NCI-H1694 (cell line): ENCODE data around the gene JPT2.

Source experiments
- DNase-seq: peaks from one replicate; lab custom pipeline; 2025; lab: John Stamatoyannopoulos, UW

The JPT2 gene

DNA sequence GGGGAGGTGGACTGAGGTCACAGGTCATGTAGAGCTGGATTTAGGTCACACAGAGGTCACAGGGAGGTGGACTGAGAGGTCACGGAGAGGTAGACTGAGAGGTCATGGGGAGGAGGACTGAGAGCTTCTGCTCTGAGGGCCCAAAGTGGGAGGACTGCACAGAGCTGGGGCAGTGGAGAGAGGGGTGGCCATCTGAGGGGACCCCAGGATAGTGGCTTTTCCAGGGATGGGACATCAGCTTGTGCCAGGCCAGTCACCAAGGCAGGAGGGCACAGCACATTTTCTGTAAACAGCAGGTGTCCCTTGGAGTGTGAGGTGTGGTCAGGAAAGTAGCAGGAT lies 26.1 kb upstream of the JPT2 start:
- DNase-seq = no peak

DNA sequence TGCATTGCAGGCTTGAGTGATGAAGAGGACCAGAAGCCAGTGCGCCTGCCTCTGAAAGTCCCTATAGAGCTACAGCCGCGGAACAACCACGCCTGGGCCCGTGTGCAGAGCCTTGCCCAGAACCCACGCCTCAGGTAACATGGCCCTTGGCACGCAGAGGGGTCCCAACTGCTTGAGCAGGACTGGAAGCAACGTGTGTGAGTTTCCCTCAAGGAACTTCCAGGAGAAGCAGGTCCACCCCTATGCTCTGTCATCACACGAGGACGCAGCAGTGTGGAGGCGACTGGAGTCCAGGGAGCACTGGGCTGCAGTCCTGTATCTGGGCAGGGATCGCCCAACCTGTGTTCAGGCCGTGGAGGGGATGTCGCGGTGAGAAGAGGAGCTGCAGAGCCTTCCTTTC lies 25.1 kb upstream of the JPT2 start:
- DNase-seq = no peak

DNA sequence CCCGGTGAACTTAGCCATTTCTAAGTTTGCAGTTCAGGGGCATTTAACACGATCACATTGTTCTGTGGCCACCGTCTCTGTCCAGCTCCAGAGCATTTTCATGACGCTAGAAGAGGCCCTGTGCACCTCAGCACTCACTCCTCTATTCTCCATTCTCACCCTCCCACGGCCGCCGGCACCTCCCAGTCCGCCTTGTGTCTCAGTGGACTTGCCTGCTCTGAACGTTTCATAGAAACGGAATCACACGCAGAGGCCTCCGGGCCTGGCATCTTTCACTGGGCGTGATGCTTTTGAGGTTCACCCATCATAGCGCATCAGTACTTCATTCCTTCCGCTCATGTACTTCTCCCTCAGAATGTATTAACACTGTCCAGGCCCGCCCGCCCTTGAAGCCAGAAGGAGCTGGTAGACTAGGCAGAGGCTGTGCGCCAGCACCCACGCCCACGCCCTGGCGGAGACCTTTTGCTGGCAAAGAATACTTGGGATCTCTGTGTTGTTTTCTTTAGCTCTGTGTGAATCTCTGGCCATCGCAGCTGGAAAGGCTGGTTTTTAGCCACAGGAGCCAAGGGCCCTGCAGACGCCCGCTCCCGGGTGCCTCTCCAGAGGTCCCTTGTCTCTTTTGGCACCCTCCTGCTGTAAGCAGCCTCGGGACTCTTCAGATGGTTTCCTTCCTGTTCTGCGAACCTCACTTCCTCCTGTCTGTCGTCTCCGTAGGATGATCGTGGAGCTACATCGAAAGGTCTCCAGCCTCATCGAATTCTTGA lies 23.4 kb upstream of the JPT2 start:
- DNase-seq = no peak

- DNase-seq = no peak
Measured at GRCh38 chr16:1655269-1655807, 22.7 kb upstream of the JPT2 start.

DNA sequence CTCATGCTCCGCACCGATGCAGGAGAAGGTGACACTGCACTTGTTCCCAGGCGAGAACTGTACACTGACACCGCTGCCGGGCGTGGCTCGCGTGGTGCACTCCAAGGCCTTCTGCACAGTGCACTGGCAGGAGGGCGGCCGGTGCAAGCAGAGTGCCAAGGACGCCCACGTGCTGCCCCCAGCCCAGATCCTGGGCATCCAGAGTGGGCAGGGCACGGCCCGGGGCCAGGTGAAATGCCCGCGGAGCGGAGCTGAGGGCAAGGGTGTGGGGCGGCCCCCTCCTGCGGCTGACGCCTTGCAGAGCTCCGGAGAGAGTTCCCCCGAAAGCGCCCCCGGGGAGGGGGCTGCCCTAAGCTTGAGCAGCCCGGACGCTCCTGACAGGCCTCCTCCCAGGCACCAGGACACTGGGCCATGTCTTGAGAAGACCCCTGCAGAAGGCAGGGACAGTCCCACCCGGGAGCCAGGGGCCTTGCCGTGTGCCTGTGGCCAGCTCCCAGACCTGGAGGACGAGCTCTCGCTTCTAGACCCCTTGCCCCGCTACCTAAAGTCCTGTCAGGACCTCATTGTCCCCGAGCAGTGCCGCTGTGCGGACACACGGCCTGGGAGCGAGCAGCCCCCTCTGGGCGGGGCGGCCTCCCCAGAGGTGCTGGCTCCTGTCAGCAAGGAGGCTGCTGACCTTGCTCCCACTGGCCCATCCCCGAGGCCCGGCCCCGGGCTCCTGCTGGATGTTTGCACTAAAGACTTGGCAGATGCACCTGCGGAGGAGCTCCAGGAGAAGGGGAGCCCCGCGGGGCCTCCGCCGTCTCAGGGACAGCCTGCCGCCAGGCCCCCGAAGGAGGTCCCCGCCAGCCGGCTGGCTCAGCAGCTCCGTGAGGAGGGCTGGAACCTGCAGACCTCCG lies 21.9 kb upstream of the JPT2 start:
- DNase-seq = no peak

GRCh38 chr16:1656808-1657617 lies 21.1 kb upstream of the JPT2 start:
- no peak for DNase-seq

GRCh38 chr16:1657841-1658240 lies 20.2 kb upstream of the JPT2 start:
- no peak for DNase-seq

- no peak for DNase-seq
Measured at GRCh38 chr16:1659031-1659430, 19.0 kb upstream of the JPT2 start.

GRCh38 chr16:1661826-1662225 lies 16.3 kb upstream of the JPT2 start:
- DNase-seq = no peak

- no peak for DNase-seq
Measured at GRCh38 chr16:1662543-1662942, 15.5 kb upstream of the JPT2 start.

DNA sequence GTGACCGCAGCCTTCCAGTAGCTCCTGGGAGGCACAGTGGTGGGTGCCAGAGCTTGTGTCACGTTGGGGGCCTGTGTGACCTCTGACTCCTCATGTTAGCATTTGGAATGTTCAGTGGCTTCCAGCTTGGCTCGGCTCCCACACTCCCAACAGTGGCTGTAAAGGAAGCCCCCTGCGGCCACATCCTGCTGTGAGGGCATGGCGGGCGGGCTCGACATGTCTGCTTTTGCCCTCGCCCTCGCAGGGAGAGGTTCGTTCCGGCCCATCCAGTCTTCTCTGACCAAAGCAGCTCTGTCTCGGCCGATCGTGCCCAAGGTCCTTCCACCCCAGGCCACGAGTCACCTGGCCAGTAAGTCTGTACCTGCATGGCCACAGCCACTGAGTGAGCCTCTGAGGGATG lies 12.2 kb upstream of the JPT2 start:
- no peak for DNase-seq

DNA sequence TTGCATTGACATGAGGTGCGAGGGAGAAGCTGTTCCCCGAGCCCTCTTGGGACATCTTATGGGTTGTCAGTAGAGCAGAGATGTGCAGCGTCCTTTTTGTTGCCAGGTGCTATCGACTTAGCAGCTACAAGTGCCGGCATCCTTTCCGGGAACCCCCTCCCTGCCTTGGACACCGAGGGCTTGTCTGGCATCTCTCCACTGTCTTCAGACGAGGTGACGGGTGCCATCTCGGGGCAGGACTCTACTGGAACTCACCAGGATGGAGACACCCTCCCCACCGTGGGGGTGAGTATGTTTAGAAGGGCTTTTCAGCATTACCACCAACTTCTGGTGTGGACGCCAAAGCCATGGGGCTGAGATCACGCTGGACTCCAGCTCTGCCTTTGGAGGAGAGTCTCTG lies 11.8 kb upstream of the JPT2 start:
- DNase-seq = no peak

GRCh38 chr16:1667271-1667670 lies 10.8 kb upstream of the JPT2 start:
- DNase-seq = no peak

DNA sequence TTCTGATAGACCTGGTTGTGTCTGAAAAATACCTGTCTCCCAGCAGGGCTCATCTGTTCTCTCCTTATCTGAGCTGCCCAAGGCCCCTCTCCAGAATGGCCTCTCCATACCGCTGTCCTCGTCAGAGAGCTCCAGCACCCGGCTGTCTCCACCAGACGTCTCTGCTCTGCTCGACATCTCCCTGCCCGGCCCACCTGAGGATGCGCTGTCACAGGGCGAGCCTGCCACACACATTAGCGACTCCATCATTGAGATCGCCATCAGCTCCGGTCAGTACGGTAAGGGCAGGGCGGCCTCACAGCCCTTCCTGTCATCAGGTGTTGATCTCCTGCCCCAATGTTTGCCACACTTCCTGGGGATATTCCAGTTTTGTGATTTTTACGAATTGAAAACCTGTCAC lies 10.2 kb upstream of the JPT2 start:
- no peak for DNase-seq

DNA sequence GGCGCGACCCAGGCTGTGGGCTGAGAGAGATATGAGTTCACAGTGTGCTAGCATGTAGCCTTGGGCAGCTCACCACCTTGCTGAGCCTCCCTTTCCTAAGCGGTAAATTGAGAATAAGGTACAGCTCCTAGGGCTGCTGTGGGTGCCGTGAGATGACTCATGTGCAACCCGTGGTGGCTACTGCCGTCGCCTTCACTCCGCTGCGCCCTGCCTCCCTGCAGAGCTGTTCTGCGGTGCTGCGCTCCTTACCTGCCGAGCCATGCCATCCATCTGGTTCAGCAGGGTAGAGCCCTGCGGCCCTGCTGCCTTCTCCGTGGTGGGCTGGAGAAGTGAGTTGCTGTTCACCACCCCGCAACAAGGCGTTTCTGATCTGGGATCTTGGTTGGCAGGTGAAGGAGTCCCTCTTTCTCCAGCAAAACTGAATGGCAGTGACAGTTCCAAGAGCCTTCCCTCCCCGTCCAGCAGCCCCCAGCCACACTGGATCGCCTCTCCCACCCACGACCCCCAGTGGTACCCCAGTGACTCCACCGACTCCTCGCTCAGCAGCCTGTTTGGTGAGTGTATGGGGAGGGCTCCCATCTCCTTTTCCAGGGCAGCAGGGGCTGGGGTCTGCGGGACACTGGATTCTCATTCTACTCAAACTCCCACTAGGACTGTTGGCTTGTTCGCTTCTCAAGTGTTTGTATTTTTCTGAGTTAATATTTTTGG lies 9.3 kb upstream of the JPT2 start:
- no peak for DNase-seq

DNA sequence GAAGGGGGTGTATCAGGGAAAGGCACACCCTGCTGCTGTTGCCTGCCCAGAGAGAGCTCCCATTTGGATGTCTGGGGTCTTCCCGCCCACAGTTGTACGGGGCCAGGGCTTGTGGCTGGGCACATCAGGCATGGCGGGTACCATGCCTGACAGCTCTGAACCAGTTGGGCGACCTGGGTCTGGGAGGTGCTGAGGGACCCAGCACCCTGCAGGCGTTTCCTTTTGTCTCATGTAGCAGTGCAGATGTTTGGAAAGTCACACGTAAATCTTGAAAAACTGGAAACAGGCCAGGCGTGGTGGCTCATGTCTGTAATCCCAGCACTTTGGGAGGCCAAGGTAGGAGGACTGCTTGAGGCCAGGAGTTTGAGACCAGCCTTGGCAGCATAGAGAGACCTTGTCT lies 8.4 kb upstream of the JPT2 start:
- DNase-seq = no peak

GRCh38 chr16:1670371-1670770 lies 7.7 kb upstream of the JPT2 start:
- no peak for DNase-seq

GRCh38 chr16:1670866-1671265 lies 7.2 kb upstream of the JPT2 start:
- no peak for DNase-seq

- DNase-seq = no peak
Measured at GRCh38 chr16:1673424-1674151, 4.5 kb upstream of the JPT2 start.

DNA sequence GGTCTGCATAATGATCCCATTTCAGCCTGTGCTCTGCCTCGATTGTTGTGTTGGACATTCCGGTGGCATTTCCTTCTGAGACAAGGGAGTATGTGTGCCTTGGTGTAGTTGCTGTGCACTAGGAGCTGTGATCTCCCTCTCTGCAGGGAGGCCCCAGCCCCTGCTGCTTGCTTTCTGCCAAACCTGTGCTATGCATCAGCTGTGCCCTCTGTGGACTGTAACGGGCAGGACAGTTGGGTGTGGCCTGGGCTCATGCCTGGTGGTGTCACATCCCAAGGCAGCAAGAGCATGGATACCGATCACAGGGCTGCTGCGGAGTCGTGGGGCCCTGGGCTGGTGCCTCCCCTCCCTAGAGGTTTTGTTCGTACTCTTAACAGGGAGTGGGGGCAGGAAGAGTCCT lies 3.8 kb upstream of the JPT2 start:
- DNase-seq = no peak
